ENCODE measurements around the gene PTPA. TPM values are rescaled to one million over a fixed set of nuclear protein-coding genes. Genes with fewer than 3 reads are reported as not detected.

The PTPA gene
- total and polyA plus RNA-seq, 2 donors (not counting 3 experiments of a cell fraction or from before 2014, with no cell fraction given) = 97.7 to 121 TPM

GRCh38 chr9:129176701-129177442 lies 65.7 kb downstream of the PTPA start:
- no TSS peak for BruUV-seq (replicated peaks)
- no peaks in the 10 kb centered on the region for H3K36me3 ChIP-seq (ENCODE audit: control insufficient read depth in 2 of 2, extremely low read depth in 1 of 2, insufficient read depth in 2 of 2, low read length in 2 of 2)
- peak overlapping the region; percentile 80 for H3K9ac ChIP-seq (replicated peaks; ENCODE audit: extremely low read depth, insufficient read depth, low read length)
- no peaks in the 10 kb centered on the region for H3K27me3 ChIP-seq (ENCODE audit: control insufficient read depth in 2 of 2, insufficient read depth in 2 of 2, low read length in 2 of 2)
- ChIA-PET CTCF (interaction anchor here (0.7 to 9.3 kb wide), 6 partner anchors 10 to 447 kb away, joined by 3 to 287 read pairs (median 16); no protein-coding TSS in a partner anchor), POLR2A (interaction anchor here (1.4 to 5.6 kb wide), 6 partner anchors 8 to 320 kb away, joined by 3 to 39 read pairs (median 8); no protein-coding TSS in a partner anchor)
- peak overlapping the region; percentile 74 to 81 (median 79) for H3K4me3 ChIP-seq (replicated peaks in 1 of 3; ENCODE audit: insufficient read depth in 1 of 3, low read depth in 1 of 3, low read length in 3 of 3)
- H3K4me2 ChIP-seq (ENCODE audit: insufficient read depth, low read length) = peak overlapping the region; percentile 68
- DNase-seq (ENCODE audit: low read depth, low spot score) (peak; percentile 65), FAIRE-seq (peak; percentile 21)
- H2AFZ ChIP-seq (ENCODE audit: low read depth, low read length) = no peak overlapping the region
- TF ChIP-seq FOS (IDR thresholded peaks at IDR 0.05; ENCODE audit: borderline replicate concordance, insufficient read depth, low read length) (no peak), JUN (IDR thresholded peaks at IDR 0.05; ENCODE audit: borderline replicate concordance, insufficient read depth, insufficient read length, low read depth) (no peak), POLR2AphosphoS5 (IDR thresholded peaks at IDR 0.05; ENCODE audit: insufficient read depth, low read depth, low read length) (peak; percentile 19), CTCF (IDR thresholded peaks at IDR 0.05; ENCODE audit: extremely low read depth in 1 of 2, insufficient read depth in 1 of 2, low read depth in 1 of 2, low read length in 2 of 2) (no peak), GATA2 (IDR thresholded peaks at IDR 0.05; ENCODE audit: insufficient read depth, insufficient read length, low read depth, low read length) (no peak), MAX (IDR thresholded peaks at IDR 0.05; ENCODE audit: insufficient read depth, insufficient read length) (peak; percentile 26)
- no peaks in the 10 kb centered on the region for H3K9me3 ChIP-seq (replicated peaks; ENCODE audit: control insufficient read depth, insufficient read depth, low read length)
- peaks cover 13% of the 10 kb centered on the region for H3K79me2 ChIP-seq (ENCODE audit: control insufficient read depth, insufficient read depth, low read length)
- peaks cover 21% of the 10 kb centered on the region for H3K4me1 ChIP-seq (ENCODE audit: control insufficient read depth, extremely low read depth, insufficient read depth, low read length)
- no peaks in the 10 kb centered on the region for H4K20me1 ChIP-seq (replicated peaks; ENCODE audit: control insufficient read depth, extremely low read depth, insufficient read depth, low read length)
- intact Hi-C loops (cut with micrococcal nuclease) (loop anchor here (2.0 to 5.0 kb wide), 2 partner anchors 145 to 392 kb away; no protein-coding TSS in a partner anchor), dilution Hi-C loops (cut with MboI; ENCODE audit: extremely low pct_ligation_motif_present, low sequenced_read_pairs) (no loop called here)
- H3K27ac ChIP-seq (ENCODE audit: insufficient read depth, low read depth, low read length) = peak overlapping the region; percentile 91
- H3K9me1 ChIP-seq (replicated peaks; ENCODE audit: control insufficient read depth, extremely low read depth, insufficient read depth, low read length) = no peaks in the 10 kb centered on the region

All from endothelial cell of umbilical vein (primary cell).